Measurements from ENCODE around the gene TRERF1.

Gene TRERF1

DNA sequence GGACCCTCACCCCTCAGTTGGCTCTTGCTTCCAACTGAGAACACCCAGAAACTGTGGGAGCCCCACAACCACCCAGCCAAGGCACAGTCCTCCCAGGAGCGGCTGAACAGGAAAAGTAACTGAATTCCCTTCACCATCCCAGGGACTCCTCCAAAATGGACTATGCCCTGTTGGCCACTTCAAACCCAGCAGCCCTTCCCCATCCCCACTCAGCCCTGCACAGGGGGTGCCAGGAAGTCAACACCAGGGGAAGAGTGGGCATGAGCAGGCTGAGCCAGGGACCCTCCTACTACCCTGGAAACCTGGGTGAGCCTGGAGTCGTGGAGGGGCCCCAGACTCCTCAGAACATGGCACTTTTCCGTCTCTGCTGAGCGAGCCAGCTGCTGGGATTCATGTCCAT is 267.3 kb downstream of the TRERF1 start:
- no peak for DNase-seq (ENCODE audit: low read depth)

DNA sequence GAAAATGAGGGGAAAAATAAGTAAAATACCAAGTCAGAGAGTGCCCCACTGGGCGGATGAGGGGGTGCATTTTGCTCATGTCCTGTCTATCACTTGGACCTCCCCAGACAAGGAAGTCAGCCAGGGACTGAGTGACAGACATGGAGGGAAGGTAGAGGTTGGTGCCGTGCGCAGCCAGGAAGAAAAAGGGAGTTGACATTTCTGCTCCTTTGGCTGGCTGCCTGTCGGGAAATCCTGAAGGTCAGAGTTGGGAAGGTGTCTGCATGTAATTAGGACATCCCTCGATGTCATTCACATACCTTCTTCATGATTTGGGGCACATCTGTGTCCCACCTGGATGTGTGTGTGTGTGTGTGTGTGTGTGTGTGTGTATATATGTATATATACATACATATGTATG is 269.6 kb downstream of the TRERF1 start:
- DNase-seq (ENCODE audit: low read depth) = no peak

- no peak for DNase-seq (ENCODE audit: low read depth)
These were observed 271.8 kb downstream of the TRERF1 start for GRCh38 chr6:42179945-42180313.

DNA sequence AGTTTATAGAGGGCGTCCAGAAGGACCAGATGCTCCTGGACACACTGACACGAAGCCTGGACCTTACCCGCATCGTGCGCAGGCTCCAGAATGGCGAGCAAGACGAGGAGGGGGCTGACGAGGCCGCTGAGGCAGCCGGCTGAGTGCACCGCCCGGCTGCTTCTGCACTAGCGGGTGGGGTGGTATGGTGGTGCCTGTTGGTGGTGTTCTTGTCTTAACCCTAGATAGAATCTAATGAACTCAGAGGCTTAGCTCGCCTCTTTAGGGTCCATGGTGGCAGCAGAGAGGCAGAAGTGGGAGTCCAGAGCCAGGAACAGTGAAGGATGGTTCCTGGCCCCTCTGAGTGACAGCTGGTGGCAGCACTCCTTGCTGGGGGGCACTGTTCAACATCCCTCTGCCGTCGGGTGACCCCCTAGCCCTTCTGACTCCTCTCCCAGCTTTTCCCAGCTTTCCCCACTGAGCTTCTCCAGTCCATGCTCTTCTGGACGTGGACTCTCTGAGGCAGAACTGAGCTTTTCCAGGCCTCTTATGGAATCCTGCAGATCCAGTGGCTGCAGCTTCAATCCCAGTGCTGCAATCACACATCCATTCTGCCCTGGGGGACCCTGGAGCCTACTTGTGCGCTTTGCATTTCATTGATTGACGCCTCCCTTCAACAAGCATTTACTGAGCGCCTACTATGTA is 272.3 kb downstream of the TRERF1 start:
- no peak for DNase-seq (ENCODE audit: low read depth)

- no peak for DNase-seq (ENCODE audit: low read depth)
These were observed 274.0 kb downstream of the TRERF1 start for GRCh38 chr6:42177514-42178364.

GRCh38 chr6:42176981-42177380 is 274.7 kb downstream of the TRERF1 start:
- no peak for DNase-seq (ENCODE audit: low read depth)

DNA sequence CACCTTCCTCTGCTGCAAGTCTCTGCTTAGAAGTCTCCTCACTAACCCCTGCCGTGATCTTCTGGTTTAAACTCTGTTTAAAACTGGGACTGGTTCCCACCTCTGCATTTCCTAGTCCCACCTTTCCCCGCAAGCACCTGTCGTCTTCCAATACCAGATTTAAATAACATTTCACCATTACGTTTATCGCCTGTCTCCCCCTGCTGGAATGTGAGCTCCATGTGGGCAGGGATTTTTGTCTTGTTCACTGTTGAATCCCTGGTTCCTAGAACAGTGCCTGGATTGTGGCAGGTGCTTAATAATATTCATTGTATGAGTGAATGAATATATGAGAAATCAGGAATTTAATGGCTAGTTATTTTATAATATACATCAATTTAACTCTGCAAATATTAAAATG is 275.9 kb downstream of the TRERF1 start:
- no peak for DNase-seq (ENCODE audit: low read depth)

Measured in iris pigment epithelial cell (primary cell).